HepG2 (cell line): ENCODE results near the gene FUBP3. TPM values are rescaled to one million over a fixed set of nuclear protein-coding genes. Genes with fewer than 3 reads are reported as not detected.

Experiments
- DR1 ChIP-seq: sonication (generic); formaldehyde crosslinking; IDR thresholded peaks from 2 replicates; pipeline ENCODE4 v1.8.0; 2021; ENCODE audit warnings: mild to moderate bottlenecking, missing genetic modification reagents, inconsistent platforms
- GABPA ChIP-seq, 2 experiments: IDR thresholded peaks; 2 replicates each; pipeline ENCODE4 v1.6.1; 2011 to 2016; ENCODE audit warnings: low read depth in 2 of 2, low read length in 1 of 2, missing biosample characterization in 1 of 2, missing genetic modification characterization in 1 of 2
- RAD51 ChIP-seq: fragments of 450-650 bp; IDR thresholded peaks from 2 replicates; pipeline ENCODE4 v1.6.1; 2016; ENCODE audit warnings: borderline replicate concordance
- ZC3H13 ChIP-seq: sonication (generic); formaldehyde crosslinking; IDR thresholded peaks from 2 replicates; pipeline ENCODE4 v1.8.1; 2023; ENCODE audit warnings: mild to moderate bottlenecking, missing genetic modification reagents, moderate library complexity
- ZNF234 ChIP-seq: sonication (generic); formaldehyde crosslinking; conservative IDR thresholded peaks from 2 replicates; pipeline ENCODE4 v1.5.1; 2020; ENCODE audit warnings: mild to moderate bottlenecking, missing genetic modification reagents
- ZNF773 ChIP-seq: sonication (generic); formaldehyde crosslinking; IDR thresholded peaks from 2 replicates; pipeline ENCODE4 v1.4.0; 2020; ENCODE audit warnings: missing genetic modification reagents, borderline replicate concordance
- polyA plus RNA-seq, 8 experiments: library from polyadenylated mRNA; depleted of rRNA in 3 of 8; stranded (reverse) in 7 of 8; unstranded in 1 of 8; fragments of >200 nt; fragmentation: Illumina TruSeq in 4 of 8; extraction: Trizol in 4 of 8; gene quantifications; 2 replicates each; pipeline versions ENCODE4 v1.2.1 to v1.2.3, GENCODE V29; 2011 to 2016; ENCODE audit warnings: low read depth in 4 of 8, missing spikeins in 1 of 8, mixed read lengths in 1 of 8; ENCODE audit not compliant: insufficient read depth in 1 of 8
- total RNA-seq, 5 experiments: library from RNA; depleted of rRNA; stranded (reverse); fragments of >200 nt; fragmentation: Illumina TruSeq; extraction: Trizol; gene quantifications; 2 replicates each; pipeline ENCODE4 v1.2.3, GENCODE V29; 2016; ENCODE audit warnings: low read depth in 1 of 5
- TF ChIP-seq, protein P1 (sequence below): sonication (generic); formaldehyde crosslinking; IDR thresholded peaks from 2 replicates; pipeline ENCODE4 v1.4.0; 2020; ENCODE audit warnings: mild to moderate bottlenecking, missing genetic modification reagents
- TF ChIP-seq, protein P2 (sequence below): sonication (generic); formaldehyde crosslinking; IDR thresholded peaks from 2 replicates; pipeline ENCODE4 v1.8.0; 2022; ENCODE audit warnings: low read depth, missing genetic modification reagents
- TF ChIP-seq, protein P3 (sequence below): sonication (generic); formaldehyde crosslinking; IDR thresholded peaks from 2 replicates; pipeline ENCODE4 v1.8.0; 2023; ENCODE audit warnings: mild to moderate bottlenecking, missing genetic modification reagents

Gene FUBP3
- total and polyA plus RNA-seq, 2 of the 13 experiments (the other 11 are each of a cell fraction or from before 2014, with no cell fraction given): 28.7 to 40.0 TPM

DNA sequence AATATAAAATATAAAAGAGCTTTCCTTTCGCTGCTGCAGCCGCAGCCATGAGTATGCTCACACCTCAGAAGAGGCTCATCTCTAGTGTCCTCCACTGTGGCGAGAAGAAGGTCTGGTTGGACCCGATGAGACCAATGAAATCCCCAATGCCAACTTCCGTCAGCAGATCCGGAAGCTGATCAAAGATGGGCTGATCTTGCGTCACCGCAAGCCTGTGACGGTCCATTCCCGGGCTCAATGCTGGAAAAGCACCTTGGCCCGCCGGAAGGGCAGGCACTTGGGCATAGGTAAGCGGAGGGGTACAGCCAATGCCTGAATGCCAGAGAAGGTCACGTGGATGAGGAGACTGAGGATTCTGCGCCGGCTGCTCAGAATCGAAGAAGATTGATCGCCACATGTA is 72.4 kb downstream of the FUBP3 start (continued):
- TF ChIP-seq, protein P1, sequence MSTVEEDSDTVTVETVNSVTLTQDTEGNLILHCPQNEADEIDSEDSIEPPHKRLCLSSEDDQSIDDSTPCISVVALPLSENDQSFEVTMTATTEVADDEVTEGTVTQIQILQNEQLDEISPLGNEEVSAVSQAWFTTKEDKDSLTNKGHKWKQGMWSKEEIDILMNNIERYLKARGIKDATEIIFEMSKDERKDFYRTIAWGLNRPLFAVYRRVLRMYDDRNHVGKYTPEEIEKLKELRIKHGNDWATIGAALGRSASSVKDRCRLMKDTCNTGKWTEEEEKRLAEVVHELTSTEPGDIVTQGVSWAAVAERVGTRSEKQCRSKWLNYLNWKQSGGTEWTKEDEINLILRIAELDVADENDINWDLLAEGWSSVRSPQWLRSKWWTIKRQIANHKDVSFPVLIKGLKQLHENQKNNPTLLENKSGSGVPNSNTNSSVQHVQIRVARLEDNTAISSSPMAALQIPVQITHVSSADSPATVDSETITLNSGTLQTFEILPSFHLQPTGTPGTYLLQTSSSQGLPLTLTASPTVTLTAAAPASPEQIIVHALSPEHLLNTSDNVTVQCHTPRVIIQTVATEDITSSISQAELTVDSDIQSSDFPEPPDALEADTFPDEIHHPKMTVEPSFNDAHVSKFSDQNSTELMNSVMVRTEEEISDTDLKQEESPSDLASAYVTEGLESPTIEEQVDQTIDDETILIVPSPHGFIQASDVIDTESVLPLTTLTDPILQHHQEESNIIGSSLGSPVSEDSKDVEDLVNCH (CRISPR knock-in tag): no peak
- TF ChIP-seq, protein P2, sequence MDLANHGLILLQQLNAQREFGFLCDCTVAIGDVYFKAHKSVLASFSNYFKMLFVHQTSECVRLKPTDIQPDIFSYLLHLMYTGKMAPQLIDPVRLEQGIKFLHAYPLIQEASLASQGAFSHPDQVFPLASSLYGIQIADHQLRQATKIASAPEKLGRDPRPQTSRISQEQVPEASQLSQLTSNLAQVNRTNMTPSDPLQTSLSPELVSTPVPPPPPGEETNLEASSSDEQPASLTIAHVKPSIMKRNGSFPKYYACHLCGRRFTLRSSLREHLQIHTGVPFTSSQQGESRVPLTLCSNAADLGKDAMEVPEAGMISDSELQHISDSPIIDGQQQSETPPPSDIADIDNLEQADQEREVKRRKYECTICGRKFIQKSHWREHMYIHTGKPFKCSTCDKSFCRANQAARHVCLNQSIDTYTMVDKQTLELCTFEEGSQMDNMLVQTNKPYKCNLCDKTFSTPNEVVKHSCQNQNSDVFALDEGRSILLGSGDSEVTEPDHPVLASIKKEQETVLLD (CRISPR knock-in tag): no peak
- TF ChIP-seq, protein P3, sequence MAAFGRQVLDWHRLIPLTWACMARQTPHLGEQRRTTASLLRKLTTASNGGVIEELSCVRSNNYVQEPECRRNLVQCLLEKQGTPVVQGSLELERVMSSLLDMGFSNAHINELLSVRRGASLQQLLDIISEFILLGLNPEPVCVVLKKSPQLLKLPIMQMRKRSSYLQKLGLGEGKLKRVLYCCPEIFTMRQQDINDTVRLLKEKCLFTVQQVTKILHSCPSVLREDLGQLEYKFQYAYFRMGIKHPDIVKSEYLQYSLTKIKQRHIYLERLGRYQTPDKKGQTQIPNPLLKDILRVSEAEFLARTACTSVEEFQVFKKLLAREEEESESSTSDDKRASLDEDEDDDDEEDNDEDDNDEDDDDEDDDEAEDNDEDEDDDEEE: no peak
- no peak for TF ChIP-seq ZNF773 (CRISPR knock-in tag)
- no peak for TF ChIP-seq ZC3H13 (CRISPR knock-in tag)
- no peak for TF ChIP-seq RAD51
- TF ChIP-seq ZNF234 (CRISPR knock-in tag): no peak
- no peak for TF ChIP-seq DR1 (CRISPR knock-in tag)
- no peak for TF ChIP-seq GABPA (IDR thresholded peaks at IDR 0.05; ENCODE audit: low read depth, low read length)
- 0 out of 2 replicates have a peak, but pooled peaks have one; percentile 8 for TF ChIP-seq GABPA (CRISPR knock-in tag; IDR thresholded peaks at IDR 0.05; ENCODE audit: low read depth)
